ENCODE results near the gene SEMA5B. TPM values are rescaled to one million over a fixed set of nuclear protein-coding genes. Genes with fewer than 3 reads are reported as not detected.
A peak's percentile ranks its signal among the peaks of the same experiment; 100 is the strongest.

The SEMA5B gene
- total RNA-seq, 3 donors from 2014 or later = 0.15 to 0.33 (median 0.32) TPM

GRCh38 chr3:122959339-122959738 lies 68.2 kb downstream of the SEMA5B start:
- H3K4me1 ChIP-seq = no peaks in the 10 kb centered on the region
- H3K27me3 ChIP-seq = no peaks in the 10 kb centered on the region
- no peaks in the 10 kb centered on the region for H3K9me3 ChIP-seq
- H3K36me3 ChIP-seq = no peaks in the 10 kb centered on the region
- TF ChIP-seq, protein P1, sequence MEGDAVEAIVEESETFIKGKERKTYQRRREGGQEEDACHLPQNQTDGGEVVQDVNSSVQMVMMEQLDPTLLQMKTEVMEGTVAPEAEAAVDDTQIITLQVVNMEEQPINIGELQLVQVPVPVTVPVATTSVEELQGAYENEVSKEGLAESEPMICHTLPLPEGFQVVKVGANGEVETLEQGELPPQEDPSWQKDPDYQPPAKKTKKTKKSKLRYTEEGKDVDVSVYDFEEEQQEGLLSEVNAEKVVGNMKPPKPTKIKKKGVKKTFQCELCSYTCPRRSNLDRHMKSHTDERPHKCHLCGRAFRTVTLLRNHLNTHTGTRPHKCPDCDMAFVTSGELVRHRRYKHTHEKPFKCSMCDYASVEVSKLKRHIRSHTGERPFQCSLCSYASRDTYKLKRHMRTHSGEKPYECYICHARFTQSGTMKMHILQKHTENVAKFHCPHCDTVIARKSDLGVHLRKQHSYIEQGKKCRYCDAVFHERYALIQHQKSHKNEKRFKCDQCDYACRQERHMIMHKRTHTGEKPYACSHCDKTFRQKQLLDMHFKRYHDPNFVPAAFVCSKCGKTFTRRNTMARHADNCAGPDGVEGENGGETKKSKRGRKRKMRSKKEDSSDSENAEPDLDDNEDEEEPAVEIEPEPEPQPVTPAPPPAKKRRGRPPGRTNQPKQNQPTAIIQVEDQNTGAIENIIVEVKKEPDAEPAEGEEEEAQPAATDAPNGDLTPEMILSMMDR (IDR thresholded peaks at IDR 0.05) = no peak
- TF ChIP-seq POLR2A (IDR thresholded peaks at IDR 0.05) (no peak), POLR2AphosphoS5 (IDR thresholded peaks at IDR 0.05) (no peak)
- intact Hi-C loops (cut with DNase I; ENCODE audit: low total_unique reads) = no loop called here
- H3K27ac ChIP-seq = no peak overlapping the region
- no peak overlapping the region for H3K4me3 ChIP-seq
- DNase-seq (ENCODE audit: low spot score in 2 of 2) = no peak

GRCh38 chr3:122957707-122958689 lies 69.6 kb downstream of the SEMA5B start:
- no peak for DNase-seq (ENCODE audit: low spot score in 2 of 2)
- intact Hi-C loops (cut with DNase I; ENCODE audit: low total_unique reads) = no loop called here
- H3K36me3 ChIP-seq = no peaks in the 10 kb centered on the region
- no peaks in the 10 kb centered on the region for H3K9me3 ChIP-seq
- no peak overlapping the region for H3K4me3 ChIP-seq
- peak overlapping the region in 1 of 2 donors; percentile 16 for H3K27ac ChIP-seq
- TF ChIP-seq, protein P1 (IDR thresholded peaks at IDR 0.05) = no peak
- TF ChIP-seq POLR2AphosphoS5 (IDR thresholded peaks at IDR 0.05) (no peak), POLR2A (IDR thresholded peaks at IDR 0.05) (no peak)
- no peaks in the 10 kb centered on the region for H3K27me3 ChIP-seq
- no peaks in the 10 kb centered on the region for H3K4me1 ChIP-seq

- Histone ChIP-seq H3K27me3 (no peaks in the 10 kb centered on the region), H3K9me3 (no peaks in the 10 kb centered on the region), H3K4me3 (no peak overlapping the region), H3K36me3 (no peaks in the 10 kb centered on the region), H3K27ac (no peak overlapping the region), H3K4me1 (no peaks in the 10 kb centered on the region)
- no peak for TF ChIP-seq POLR2AphosphoS5 (IDR thresholded peaks at IDR 0.05)
- TF ChIP-seq, protein P1 (IDR thresholded peaks at IDR 0.05) = no peak
- no peak for TF ChIP-seq POLR2A (IDR thresholded peaks at IDR 0.05)
- intact Hi-C loops (cut with DNase I; ENCODE audit: low total_unique reads) = no loop called here
- DNase-seq (ENCODE audit: low spot score in 2 of 2) = no peak
These were observed 70.7 kb downstream of the SEMA5B start for GRCh38 chr3:122956693-122957455.

GRCh38 chr3:122955916-122956692 lies 71.5 kb downstream of the SEMA5B start:
- Histone ChIP-seq H3K4me1 (no peaks in the 10 kb centered on the region), H3K9me3 (no peaks in the 10 kb centered on the region), H3K27ac (no peak overlapping the region), H3K4me3 (no peak overlapping the region), H3K27me3 (no peaks in the 10 kb centered on the region), H3K36me3 (no peaks in the 10 kb centered on the region)
- TF ChIP-seq, protein P1 (IDR thresholded peaks at IDR 0.05) = no peak
- no peak for TF ChIP-seq POLR2AphosphoS5 (IDR thresholded peaks at IDR 0.05)
- no peak for TF ChIP-seq POLR2A (IDR thresholded peaks at IDR 0.05)
- no peak for DNase-seq (ENCODE audit: low spot score in 2 of 2)
- intact Hi-C loops (cut with DNase I; ENCODE audit: low total_unique reads) = no loop called here

All from breast epithelium (tissue), 4 donors.